Esophagus muscularis mucosa (tissue), 4 donors: ENCODE results near the gene ZNF689. TPM values are rescaled to one million over a fixed set of nuclear protein-coding genes. Genes with fewer than 3 reads are reported as not detected.
"Not testable (repeated sequence)": the region's sequence is repeated elsewhere in the genome, so short reads cannot be mapped to it uniquely, and the experiment has no call there.

Experiments
- DNase-seq: peaks from one replicate; pipeline ENCODE4 v3.0.0-alpha.2; 2017; ENCODE audit errors: extremely low spot score
- H3K27ac ChIP-seq, 4 donors: fragments of 200-600 bp; sonication (generic); replicated peaks in 1 of 4; 1 replicate in 3 of 4; 2 replicates in 1 of 4; pipeline ENCODE4 v1.5.1; 2016 to 2019; ENCODE audit warnings: mild to moderate bottlenecking in 1 of 4
- H3K27me3 ChIP-seq, 4 donors: fragments of 200-600 bp; sonication (generic); one replicate each; pipeline versions ENCODE4 v1.5.1 to v1.6.0; 2016 to 2019
- H3K36me3 ChIP-seq, 4 donors: fragments of 200-600 bp; sonication (generic); one replicate each; pipeline ENCODE4 v1.5.1; 2016 to 2019
- H3K4me1 ChIP-seq, 4 donors: fragments of 200-600 bp; sonication (generic); one replicate each; pipeline ENCODE4 v1.5.1; 2016 to 2019
- H3K4me3 ChIP-seq, 4 donors: fragments of 200-600 bp; sonication (generic); 1 replicate in 2 of 4; 2 replicates in 2 of 4; pipeline ENCODE4 v1.5.1; 2016 to 2019; ENCODE audit warnings: mild to moderate bottlenecking in 4 of 4, moderate library complexity in 1 of 4
- H3K9me3 ChIP-seq, 4 donors: fragments of 200-600 bp; sonication (generic); 1 replicate in 3 of 4; 2 replicates in 1 of 4; pipeline ENCODE4 v1.5.1; 2016 to 2019
- EP300 ChIP-seq: sonication (generic); formaldehyde crosslinking; IDR thresholded peaks from one replicate; pipeline ENCODE4 v1.6.1; 2017; ENCODE audit warnings: antibody characterized with exemption
- POLR2A ChIP-seq: fragments of 450-650 bp; IDR thresholded peaks from one replicate; pipeline ENCODE4 v1.6.1; 2017; ENCODE audit warnings: antibody characterized with exemption, moderate library complexity, mild to moderate bottlenecking, low read depth
- POLR2AphosphoS5 ChIP-seq, 2 donors: sonication (generic); formaldehyde crosslinking; IDR thresholded peaks; one replicate each; pipeline ENCODE4 v1.6.1; 2017; ENCODE audit warnings: antibody characterized with exemption in 2 of 2
- WGBS: methylation state at CpG from one replicate; pipeline ENCODE4 v1.1.5; 2018; 5-methylcytosine and 5-hydroxymethylcytosine counted together
- intact Hi-C: fragments of 100-400 bp; cut with DNase I; formaldehyde crosslinking; loops from one replicate; pipeline ENCODE4 v1.15.1; 2023
- total RNA-seq, 4 donors: library from RNA; depleted of rRNA; stranded (reverse); fragments of >200 nt; gene quantifications; one replicate each; pipeline versions ENCODE4 v1.1.0 to v1.2.1, GENCODE V29; 2016
- TF ChIP-seq, protein P1 (sequence below), 3 experiments: fragments of 200-600 bp in 2 of 3; fragments of 450-650 bp in 1 of 3; sonication (generic) in 2 of 3; IDR thresholded peaks; one replicate each; pipeline ENCODE4 v1.5.1; 2017 to 2019; ENCODE audit warnings: antibody characterized with exemption in 3 of 3, mild to moderate bottlenecking in 2 of 3, moderate library complexity in 1 of 3

The ZNF689 gene
- total RNA-seq, 4 donors from 2014 or later = 9.1 to 14.5 (median 13.9) TPM

- TF ChIP-seq EP300 = no peak
- Histone ChIP-seq H3K4me1 (peaks cover 6 to 27% (median 21%) of the 10 kb centered on the region in 4 donors), H3K4me3 (no peak overlapping the region), H3K36me3 (no peaks in the 10 kb centered on the region), H3K27ac (no peak overlapping the region), H3K27me3 (no peaks in the 10 kb centered on the region), H3K9me3 (no peaks in the 10 kb centered on the region)
- 89% methylated on average over 7 of the region's 7 CpGs for WGBS
- DNase-seq = no peak
- intact Hi-C loops = no loop called here
These were observed 26.4 kb upstream of the ZNF689 start for GRCh38 chr16:30636599-30636998.

DNA sequence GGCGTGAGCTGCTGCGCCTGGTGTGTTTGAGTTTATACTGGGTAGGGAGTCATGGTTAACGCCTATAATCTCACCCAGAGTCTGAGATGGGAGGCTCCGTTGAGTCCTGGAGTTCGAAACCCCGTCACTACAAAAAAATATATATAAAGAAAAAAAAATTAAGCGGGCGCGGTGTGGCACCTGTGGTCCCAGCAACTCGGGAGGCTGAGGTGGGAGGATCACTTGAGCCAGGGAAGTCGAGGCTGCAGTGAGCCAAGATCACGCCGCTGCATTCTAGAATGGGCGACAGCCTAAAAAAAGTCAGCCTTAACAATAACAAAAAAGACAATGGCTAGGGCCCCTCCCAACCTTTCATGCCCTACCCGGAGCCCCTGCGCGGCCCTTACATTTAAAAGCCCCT is 23.3 kb upstream of the ZNF689 start:
- WGBS = 82% methylated on average over 17 of the region's 17 CpGs
- DNase-seq = no peak
- peaks cover 6 to 28% (median 23%) of the 10 kb centered on the region in 4 donors for H3K4me1 ChIP-seq
- H3K27me3 ChIP-seq = no peaks in the 10 kb centered on the region
- H3K36me3 ChIP-seq = no peaks in the 10 kb centered on the region
- no peaks in the 10 kb centered on the region for H3K9me3 ChIP-seq
- peak overlapping the region; percentile 62 to 74 (median 66) for H3K4me3 ChIP-seq
- H3K27ac ChIP-seq = peak overlapping the region; percentile 82 to 91 (median 90)
- intact Hi-C loops = loop anchor here (5.0 kb wide), 1 partner anchor 71 kb away; no protein-coding TSS in a partner anchor
- TF ChIP-seq, protein P1, sequence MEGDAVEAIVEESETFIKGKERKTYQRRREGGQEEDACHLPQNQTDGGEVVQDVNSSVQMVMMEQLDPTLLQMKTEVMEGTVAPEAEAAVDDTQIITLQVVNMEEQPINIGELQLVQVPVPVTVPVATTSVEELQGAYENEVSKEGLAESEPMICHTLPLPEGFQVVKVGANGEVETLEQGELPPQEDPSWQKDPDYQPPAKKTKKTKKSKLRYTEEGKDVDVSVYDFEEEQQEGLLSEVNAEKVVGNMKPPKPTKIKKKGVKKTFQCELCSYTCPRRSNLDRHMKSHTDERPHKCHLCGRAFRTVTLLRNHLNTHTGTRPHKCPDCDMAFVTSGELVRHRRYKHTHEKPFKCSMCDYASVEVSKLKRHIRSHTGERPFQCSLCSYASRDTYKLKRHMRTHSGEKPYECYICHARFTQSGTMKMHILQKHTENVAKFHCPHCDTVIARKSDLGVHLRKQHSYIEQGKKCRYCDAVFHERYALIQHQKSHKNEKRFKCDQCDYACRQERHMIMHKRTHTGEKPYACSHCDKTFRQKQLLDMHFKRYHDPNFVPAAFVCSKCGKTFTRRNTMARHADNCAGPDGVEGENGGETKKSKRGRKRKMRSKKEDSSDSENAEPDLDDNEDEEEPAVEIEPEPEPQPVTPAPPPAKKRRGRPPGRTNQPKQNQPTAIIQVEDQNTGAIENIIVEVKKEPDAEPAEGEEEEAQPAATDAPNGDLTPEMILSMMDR (IDR thresholded peaks at IDR 0.05) = no peak
- TF ChIP-seq POLR2AphosphoS5 (IDR thresholded peaks at IDR 0.05) (no peak), EP300 (no peak), POLR2A (no peak)

- DNase-seq, H3K9me3 ChIP-seq, H3K36me3 ChIP-seq, H3K27me3 ChIP-seq, H3K4me3 ChIP-seq, H3K27ac ChIP-seq: not testable (repeated sequence)
- 98% methylated on average over 7 of the region's 7 CpGs for whole genome bisulfite sequencing
- H3K4me1 ChIP-seq = peaks cover 6 to 29% (median 24%) of the 10 kb centered on the region in 4 donors
- intact Hi-C loops = loop anchor here (5.0 kb wide), 1 partner anchor 70 kb away; no protein-coding TSS in a partner anchor
These were observed 22.3 kb upstream of the ZNF689 start for GRCh38 chr16:30632454-30632853.

DNA sequence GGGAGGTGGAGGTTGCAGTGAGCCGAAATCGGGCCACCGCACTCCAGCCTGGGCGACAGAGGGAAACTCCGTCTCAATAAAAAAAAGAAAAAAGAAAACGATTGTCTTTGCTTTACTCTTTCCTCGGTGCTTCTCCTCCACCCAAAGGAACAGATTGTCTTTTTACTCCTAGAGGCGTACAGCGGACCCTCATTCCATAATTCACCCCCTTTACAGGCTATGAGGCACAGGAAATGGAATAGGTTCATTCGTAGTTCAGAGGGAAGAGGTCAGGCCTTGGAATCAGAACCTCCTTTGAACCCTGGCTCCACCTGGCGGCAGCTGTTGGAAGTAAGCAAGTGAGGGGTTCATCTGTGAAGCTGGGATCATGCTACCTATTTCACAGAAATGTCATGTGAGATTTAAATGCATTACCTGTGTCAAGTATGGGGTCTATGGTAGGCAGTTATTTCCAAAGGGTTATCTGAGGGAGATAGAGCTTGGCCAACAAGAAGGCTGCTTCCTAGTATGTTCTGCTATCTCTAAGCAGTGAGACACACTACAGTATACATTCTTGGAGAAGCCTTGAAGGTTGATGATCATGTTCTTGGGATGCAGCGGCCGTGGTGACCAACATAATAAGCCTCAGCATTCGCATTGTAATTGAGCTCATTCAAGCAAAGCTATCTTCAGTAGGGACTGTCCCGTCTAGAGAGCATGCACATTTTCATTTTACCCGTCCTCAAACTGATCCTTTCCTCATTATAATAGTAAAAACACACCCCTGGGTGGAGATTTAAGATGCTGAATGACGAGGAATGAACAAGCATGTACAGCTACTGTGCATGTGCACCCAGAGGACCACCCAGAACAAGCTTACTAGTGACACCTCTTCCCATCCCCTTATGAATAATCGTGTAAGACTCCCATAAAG is 18.7 kb upstream of the ZNF689 start:
- DNase-seq = peak; percentile 95
- intact Hi-C loops = no loop called here
- H3K4me3 ChIP-seq = peak overlapping the region in 2 of 4 donors; percentile 14 to 28
- H3K4me1 ChIP-seq = peaks cover 0 to 9% (median 6%) of the 10 kb centered on the region in 4 donors
- no peaks in the 10 kb centered on the region for H3K9me3 ChIP-seq
- no peaks in the 10 kb centered on the region for H3K36me3 ChIP-seq
- TF ChIP-seq POLR2A = no peak
- TF ChIP-seq, protein P1 (IDR thresholded peaks at IDR 0.05) = peak; percentile 89 to 94 (median 92)
- peak; percentile 44 to 68 for TF ChIP-seq POLR2AphosphoS5 (IDR thresholded peaks at IDR 0.05)
- peaks cover 0 to 5% (median 0%) of the 10 kb centered on the region in 4 donors for H3K27me3 ChIP-seq
- 40% methylated on average over 18 of the region's 18 CpGs for WGBS
- H3K27ac ChIP-seq = peak overlapping the region; percentile 40 to 71 (median 48)

GRCh38 chr16:30626236-30626635 is 16.0 kb upstream of the ZNF689 start:
- intact Hi-C loops = no loop called here
- TF ChIP-seq POLR2A (no peak), EP300 (no peak), POLR2AphosphoS5 (IDR thresholded peaks at IDR 0.05) (no peak)
- TF ChIP-seq, protein P1 (IDR thresholded peaks at IDR 0.05) = no peak
- Histone ChIP-seq H3K9me3 (no peaks in the 10 kb centered on the region), H3K27ac (no peak overlapping the region), H3K27me3 (peaks cover 0 to 5% (median 0%) of the 10 kb centered on the region in 4 donors), H3K4me1 (peaks cover 0 to 5% (median 1%) of the 10 kb centered on the region in 4 donors), H3K4me3 (no peak overlapping the region), H3K36me3 (no peaks in the 10 kb centered on the region)
- DNase-seq = no peak
- WGBS = 86% methylated on average over 9 of the region's 9 CpGs
